T47D (cell line): ENCODE measurements around the gene MRPL11.
A peak's percentile ranks its signal among the peaks of the same experiment; 100 is the strongest.

ENCODE experiments used
- DNase-seq, 2 experiments: peaks; one replicate each; pipeline versions ENCODE4 v3.0.0 to v3.0.0-alpha.2; 2011 to 2012; ENCODE audit warnings: low read depth in 1 of 2, low spot score in 1 of 2
- JUND ChIP-seq: IDR thresholded peaks from 2 replicates; pipeline ENCODE4 v1.6.1; 2012; ENCODE audit warnings: low read depth
- in situ Hi-C: cut with HindIII; loops from 2 replicates; pipeline ENCODE4 v1.10.0; 2016; ENCODE audit warnings: low sequenced_read_pairs, low pct_unique_long_range_greater_than_20kb

The MRPL11 gene

GRCh38 chr11:66417000-66417399 lies 21.6 kb downstream of the MRPL11 start:
- in situ Hi-C loops, result no loop called here
- DNase-seq, result no peak
- no peak for TF ChIP-seq JUND

GRCh38 chr11:66415423-66415822 lies 23.2 kb downstream of the MRPL11 start:
- TF ChIP-seq JUND, result no peak
- in situ Hi-C loops, result no loop called here
- no peak for DNase-seq

- in situ Hi-C loops, result no loop called here
- TF ChIP-seq JUND, result no peak
- no peak for DNase-seq
These were observed 24.3 kb downstream of the MRPL11 start for GRCh38 chr11:66414120-66414934.

- in situ Hi-C loops, result no loop called here
- DNase-seq, result no peak
- no peak for TF ChIP-seq JUND
These were observed 25.5 kb downstream of the MRPL11 start for GRCh38 chr11:66413167-66413566.

GRCh38 chr11:66412110-66412509 lies 26.5 kb downstream of the MRPL11 start:
- no peak for TF ChIP-seq JUND
- in situ Hi-C loops, result no loop called here
- DNase-seq, result no peak

GRCh38 chr11:66411323-66411722 lies 27.3 kb downstream of the MRPL11 start:
- no peak for TF ChIP-seq JUND
- DNase-seq, result no peak
- in situ Hi-C loops, result no loop called here

GRCh38 chr11:66410191-66410590 lies 28.5 kb downstream of the MRPL11 start:
- in situ Hi-C loops, result no loop called here

GRCh38 chr11:66409226-66409625 lies 29.4 kb downstream of the MRPL11 start:
- no peak for TF ChIP-seq JUND
- no peak for DNase-seq
- in situ Hi-C loops, result no loop called here

More at GRCh38 chr11:66410191-66410590, 28.5 kb downstream of the MRPL11 start:
- no peak for TF ChIP-seq JUND
- DNase-seq, result no peak

GRCh38 chr11:66408488-66409214 lies 30.0 kb downstream of the MRPL11 start:
- in situ Hi-C loops, result no loop called here
- peak; percentile 90 to 97 for DNase-seq

GRCh38 chr11:66407651-66408050 lies 31.0 kb downstream of the MRPL11 start:
- in situ Hi-C loops, result no loop called here
- no peak for DNase-seq
- no peak for TF ChIP-seq JUND

More at GRCh38 chr11:66408488-66409214, 30.0 kb downstream of the MRPL11 start:
- TF ChIP-seq JUND, result no peak

GRCh38 chr11:66393954-66394353 lies 44.7 kb downstream of the MRPL11 start:
- no peak for DNase-seq
- no peak for TF ChIP-seq JUND
- in situ Hi-C loops, result no loop called here

GRCh38 chr11:66391322-66391721 lies 47.3 kb downstream of the MRPL11 start:
- in situ Hi-C loops, result no loop called here

GRCh38 chr11:66388780-66389386 lies 49.8 kb downstream of the MRPL11 start:
- peak; percentile 60 to 93 for DNase-seq
- no peak for TF ChIP-seq JUND
- in situ Hi-C loops, result no loop called here

More at GRCh38 chr11:66391322-66391721, 47.3 kb downstream of the MRPL11 start:
- no peak for TF ChIP-seq JUND
- DNase-seq, result no peak
